Tibial nerve (tissue), 4 donors: ENCODE results near the gene FADS1. TPM values are rescaled to one million over a fixed set of nuclear protein-coding genes. Genes with fewer than 3 reads are reported as not detected.

ENCODE experiments used
- DNase-seq, 2 donors: peaks; one replicate each; pipeline ENCODE4 v3.0.0-alpha.2; 2019; ENCODE audit warnings: low spot score in 2 of 2
- H3K27ac ChIP-seq, 4 donors: fragments of 200-600 bp; sonication (generic) in 3 of 4; one replicate each; pipeline ENCODE4 v1.5.1; 2017 to 2019; ENCODE audit warnings: mild to moderate bottlenecking in 1 of 4
- H3K27me3 ChIP-seq, 2 donors: fragments of 200-600 bp; sonication (generic) in 1 of 2; one replicate each; pipeline versions ENCODE4 v1.5.1 to v1.6.0; 2017 to 2019
- H3K36me3 ChIP-seq, 3 donors: fragments of 200-600 bp; sonication (generic); one replicate each; pipeline ENCODE4 v1.5.1; 2018 to 2019
- H3K4me1 ChIP-seq, 4 donors: fragments of 200-600 bp; sonication (generic) in 3 of 4; one replicate each; pipeline ENCODE4 v1.5.1; 2017 to 2019
- H3K4me3 ChIP-seq, 4 donors: fragments of 200-600 bp; sonication (generic) in 3 of 4; one replicate each; pipeline ENCODE4 v1.5.1; 2017 to 2019; ENCODE audit warnings: mild to moderate bottlenecking in 1 of 4, moderate library complexity in 1 of 4
- H3K9me3 ChIP-seq, 4 donors: fragments of 200-600 bp; sonication (generic) in 3 of 4; one replicate each; pipeline ENCODE4 v1.5.1; 2017 to 2019
- CTCF ChIP-seq, 5 experiments: fragments of 200-600 bp in 3 of 5; fragments of 450-650 bp in 2 of 5; sonication (generic) in 3 of 5; IDR thresholded peaks; one replicate each; pipeline ENCODE4 v1.5.1; 2016 to 2019; ENCODE audit warnings: antibody characterized with exemption in 5 of 5, mild to moderate bottlenecking in 3 of 5, moderate library complexity in 2 of 5
- EP300 ChIP-seq, 2 donors: sonication (generic); formaldehyde crosslinking; IDR thresholded peaks; one replicate each; pipeline ENCODE4 v1.6.1; 2017; ENCODE audit warnings: antibody characterized with exemption in 2 of 2, mild to moderate bottlenecking in 1 of 2
- POLR2A ChIP-seq, 2 donors: fragments of 450-650 bp; IDR thresholded peaks; one replicate each; pipeline ENCODE4 v1.6.1; 2017; ENCODE audit warnings: antibody characterized with exemption in 2 of 2, mild to moderate bottlenecking in 2 of 2, moderate library complexity in 2 of 2
- WGBS, 2 donors: methylation state at CpG; one replicate each; pipeline ENCODE4 v1.1.5; 2018; 5-methylcytosine and 5-hydroxymethylcytosine counted together
- total RNA-seq, 4 donors: library from RNA; depleted of rRNA; stranded (reverse); fragments of >200 nt; gene quantifications; one replicate each; pipeline ENCODE4 v1.1.0, GENCODE V29; 2016

Gene FADS1
- total RNA-seq, 4 donors from 2014 or later = 33.7 to 61.6 (median 47.0) TPM

DNA sequence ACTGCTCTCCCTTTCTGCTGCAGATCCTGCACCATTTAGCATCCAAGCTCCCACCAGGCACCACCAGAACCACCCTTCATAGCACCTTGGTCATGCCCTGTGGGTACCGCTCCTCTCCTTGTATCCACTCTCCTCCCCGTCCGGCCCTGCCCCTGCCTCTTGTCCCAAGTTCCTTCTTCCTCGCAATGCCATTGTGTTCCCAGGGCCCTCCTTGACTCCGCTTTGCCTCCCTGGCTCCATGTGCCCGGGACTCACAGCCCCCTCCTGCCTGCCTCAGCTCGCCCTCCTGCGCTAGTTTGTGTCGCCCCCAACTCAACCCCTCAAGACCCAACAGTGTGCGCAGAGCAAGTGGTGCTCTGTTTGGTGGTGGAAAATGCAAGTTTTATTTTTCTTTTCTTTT is 22.1 kb upstream of the FADS1 start:
- no peaks in the 10 kb centered on the region for H3K27me3 ChIP-seq
- H3K27ac ChIP-seq = peak overlapping the region in 1 of 4 donors; percentile 24
- no peaks in the 10 kb centered on the region for H3K9me3 ChIP-seq
- peaks cover 0 to 61% (median 3%) of the 10 kb centered on the region in 3 donors for H3K36me3 ChIP-seq
- H3K4me1 ChIP-seq = peaks cover 0 to 46% (median 17%) of the 10 kb centered on the region in 4 donors
- 91 to 97% methylated on average over 10 of the region's 10 CpGs for WGBS, 2 donors
- no peak for DNase-seq
- H3K4me3 ChIP-seq = no peak overlapping the region
- TF ChIP-seq EP300 (IDR thresholded peaks at IDR 0.05) = no peak
- TF ChIP-seq POLR2A (IDR thresholded peaks at IDR 0.05) = no peak
- no peak for TF ChIP-seq CTCF (IDR thresholded peaks at IDR 0.05)

DNA sequence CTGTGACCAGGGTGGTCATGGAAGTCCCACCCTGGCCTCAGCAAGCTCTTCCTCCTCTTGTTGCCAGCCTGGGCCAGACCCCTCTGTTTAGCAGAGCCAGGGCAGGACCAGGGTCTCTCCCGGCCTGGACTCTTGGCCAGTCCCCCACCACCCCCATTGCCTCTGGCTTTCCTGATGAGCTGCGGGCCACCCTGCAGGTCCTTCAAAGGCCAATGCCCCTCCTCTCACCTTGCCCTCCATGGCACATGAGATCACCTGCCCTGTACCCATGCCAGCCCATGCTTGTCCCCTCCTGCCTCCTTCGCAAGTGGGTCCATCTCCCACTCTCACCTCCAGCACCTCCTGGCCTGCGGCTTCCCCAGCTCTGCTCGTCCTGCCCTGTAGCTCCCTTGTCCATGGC is 21.7 kb upstream of the FADS1 start:
- H3K27me3 ChIP-seq = no peaks in the 10 kb centered on the region
- no peak overlapping the region for H3K4me3 ChIP-seq
- H3K9me3 ChIP-seq = no peaks in the 10 kb centered on the region
- TF ChIP-seq POLR2A (IDR thresholded peaks at IDR 0.05) (no peak), CTCF (IDR thresholded peaks at IDR 0.05) (no peak), EP300 (IDR thresholded peaks at IDR 0.05) (no peak)
- no peak for DNase-seq
- peak overlapping the region in 1 of 4 donors; percentile 25 for H3K27ac ChIP-seq
- peaks cover 0 to 57% (median 3%) of the 10 kb centered on the region in 3 donors for H3K36me3 ChIP-seq
- peaks cover 0 to 50% (median 19%) of the 10 kb centered on the region in 4 donors for H3K4me1 ChIP-seq
- WGBS, 2 donors = 84 to 85% methylated on average over 5 of the region's 5 CpGs

DNA sequence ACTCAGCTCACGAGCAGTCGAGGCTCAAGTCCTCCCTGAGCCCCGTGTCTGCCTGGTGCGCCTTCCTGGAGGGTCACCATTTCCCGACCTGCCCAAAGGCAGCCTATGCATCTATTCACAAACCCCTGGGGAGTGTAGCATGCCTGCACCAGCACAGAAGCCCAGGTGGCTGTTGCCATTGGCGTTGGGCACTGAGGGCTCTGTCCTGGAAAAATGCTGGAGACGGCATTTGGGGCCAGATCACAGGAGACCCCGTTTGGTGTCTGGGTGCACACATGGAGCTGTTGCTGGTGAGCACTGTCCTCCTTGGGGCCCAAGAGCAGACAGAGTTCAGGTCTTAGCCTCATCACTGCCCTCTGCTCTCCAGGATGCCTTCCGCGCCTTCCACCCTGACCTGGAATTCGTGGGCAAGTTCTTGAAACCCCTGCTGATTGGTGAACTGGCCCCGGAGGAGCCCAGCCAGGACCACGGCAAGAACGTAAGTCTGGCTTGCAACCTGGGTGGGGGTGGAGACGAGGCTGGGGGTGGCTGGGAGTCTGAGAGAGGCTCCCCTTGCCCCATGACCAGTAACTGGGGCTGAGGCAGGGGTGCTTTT is 20.7 kb upstream of the FADS1 start:
- Histone ChIP-seq H3K4me1 (peaks cover 0 to 54% (median 19%) of the 10 kb centered on the region in 4 donors), H3K4me3 (no peak overlapping the region), H3K9me3 (no peaks in the 10 kb centered on the region), H3K36me3 (peaks cover 0 to 48% (median 3%) of the 10 kb centered on the region in 3 donors), H3K27me3 (no peaks in the 10 kb centered on the region), H3K27ac (peak overlapping the region in 1 of 4 donors; percentile 25)
- WGBS, 2 donors = 86 to 88% methylated on average over 10 to 15 of the region's 15 CpGs
- DNase-seq = no peak
- TF ChIP-seq EP300 (IDR thresholded peaks at IDR 0.05) = no peak
- TF ChIP-seq CTCF (IDR thresholded peaks at IDR 0.05) = no peak
- no peak for TF ChIP-seq POLR2A (IDR thresholded peaks at IDR 0.05)

- H3K36me3 ChIP-seq = peaks cover 0 to 35% (median 3%) of the 10 kb centered on the region in 3 donors
- WGBS, 2 donors = 92 to 93% methylated on average over 8 of the region's 8 CpGs
- H3K4me1 ChIP-seq = peaks cover 0 to 58% (median 23%) of the 10 kb centered on the region in 4 donors
- TF ChIP-seq EP300 (IDR thresholded peaks at IDR 0.05) (no peak), CTCF (IDR thresholded peaks at IDR 0.05) (no peak), POLR2A (IDR thresholded peaks at IDR 0.05) (no peak)
- H3K27me3 ChIP-seq = no peaks in the 10 kb centered on the region
- no peak overlapping the region for H3K4me3 ChIP-seq
- no peak for DNase-seq
- no peaks in the 10 kb centered on the region for H3K9me3 ChIP-seq
- H3K27ac ChIP-seq = peak overlapping the region in 3 of 4 donors; percentile 1 to 86 (median 85)
These were observed 19.4 kb upstream of the FADS1 start for GRCh38 chr11:61836193-61836592.

DNA sequence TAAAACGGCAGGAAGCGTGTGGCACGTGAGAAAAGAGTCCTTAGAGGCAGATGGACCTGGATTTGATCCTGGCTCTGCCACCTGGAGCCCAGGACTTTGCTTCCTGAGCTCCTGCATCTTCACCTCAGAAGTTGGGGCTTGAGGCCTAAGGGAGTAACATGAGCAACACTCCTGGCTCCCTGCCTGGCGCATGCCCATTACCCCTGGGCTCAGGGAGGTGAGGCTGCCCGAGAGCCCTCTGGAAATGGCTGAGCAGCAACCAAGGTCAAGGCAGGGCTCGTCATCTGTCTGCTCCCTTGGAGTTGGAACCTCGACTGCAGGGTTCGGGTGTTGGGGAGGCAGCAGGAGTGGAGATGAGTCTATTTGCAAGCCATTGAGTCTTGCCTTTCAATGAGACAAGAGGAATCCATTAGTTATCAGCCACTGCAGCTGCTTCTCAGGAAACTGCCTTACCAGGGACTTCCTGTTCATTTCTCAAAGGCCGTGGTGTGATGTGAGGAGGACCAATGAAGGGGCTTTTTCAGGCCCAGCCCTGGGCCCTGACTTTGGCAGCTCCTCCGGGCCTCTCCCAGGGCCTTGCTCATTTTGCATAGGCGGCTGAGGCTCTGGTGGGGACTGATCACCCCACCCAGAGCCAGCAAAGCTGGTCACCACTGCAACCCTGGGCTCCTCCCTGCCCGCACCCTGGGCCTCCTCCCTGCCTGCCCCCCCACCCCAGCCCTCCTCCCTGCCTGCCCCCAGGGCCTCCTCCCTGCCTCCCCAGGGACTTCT is 17.7 kb upstream of the FADS1 start:
- Histone ChIP-seq H3K4me1 (peaks cover 0 to 75% (median 36%) of the 10 kb centered on the region in 4 donors), H3K27me3 (no peaks in the 10 kb centered on the region), H3K36me3 (peaks cover 0 to 17% (median 0%) of the 10 kb centered on the region in 3 donors), H3K4me3 (no peak overlapping the region), H3K27ac (peak overlapping the region; percentile 62 to 86 (median 74)), H3K9me3 (no peaks in the 10 kb centered on the region)
- 20 to 21% methylated on average over 10 to 11 of the region's 12 CpGs for WGBS, 2 donors
- DNase-seq = peak in 1 of 2 donors; percentile 35
- TF ChIP-seq POLR2A (IDR thresholded peaks at IDR 0.05) = no peak
- peak in 1 of 2 donors; percentile 31 for TF ChIP-seq EP300 (IDR thresholded peaks at IDR 0.05)
- no peak for TF ChIP-seq CTCF (IDR thresholded peaks at IDR 0.05)
